AG09309 (cell line): Measurements from ENCODE around the gene ZNF580.

Experiments
- DNase-seq: peaks from one replicate; pipeline ENCODE4 v3.0.0-alpha.2; 2010; ENCODE audit warnings: low read depth
- H3K4me3 ChIP-seq: 2 replicates; pipeline ENCODE4 v1.5.1; 2011; ENCODE audit warnings: mild to moderate bottlenecking, low read depth, low read length, moderate library complexity; ENCODE audit not compliant: control insufficient read depth
- CTCF ChIP-seq: IDR thresholded peaks from 2 replicates; pipeline ENCODE4 v1.5.1; 2011; ENCODE audit warnings: mild to moderate bottlenecking, low read depth, low read length, inconsistent platforms; ENCODE audit not compliant: insufficient read depth, control insufficient read depth; ENCODE audit errors: missing control alignments

The ZNF580 gene

DNA sequence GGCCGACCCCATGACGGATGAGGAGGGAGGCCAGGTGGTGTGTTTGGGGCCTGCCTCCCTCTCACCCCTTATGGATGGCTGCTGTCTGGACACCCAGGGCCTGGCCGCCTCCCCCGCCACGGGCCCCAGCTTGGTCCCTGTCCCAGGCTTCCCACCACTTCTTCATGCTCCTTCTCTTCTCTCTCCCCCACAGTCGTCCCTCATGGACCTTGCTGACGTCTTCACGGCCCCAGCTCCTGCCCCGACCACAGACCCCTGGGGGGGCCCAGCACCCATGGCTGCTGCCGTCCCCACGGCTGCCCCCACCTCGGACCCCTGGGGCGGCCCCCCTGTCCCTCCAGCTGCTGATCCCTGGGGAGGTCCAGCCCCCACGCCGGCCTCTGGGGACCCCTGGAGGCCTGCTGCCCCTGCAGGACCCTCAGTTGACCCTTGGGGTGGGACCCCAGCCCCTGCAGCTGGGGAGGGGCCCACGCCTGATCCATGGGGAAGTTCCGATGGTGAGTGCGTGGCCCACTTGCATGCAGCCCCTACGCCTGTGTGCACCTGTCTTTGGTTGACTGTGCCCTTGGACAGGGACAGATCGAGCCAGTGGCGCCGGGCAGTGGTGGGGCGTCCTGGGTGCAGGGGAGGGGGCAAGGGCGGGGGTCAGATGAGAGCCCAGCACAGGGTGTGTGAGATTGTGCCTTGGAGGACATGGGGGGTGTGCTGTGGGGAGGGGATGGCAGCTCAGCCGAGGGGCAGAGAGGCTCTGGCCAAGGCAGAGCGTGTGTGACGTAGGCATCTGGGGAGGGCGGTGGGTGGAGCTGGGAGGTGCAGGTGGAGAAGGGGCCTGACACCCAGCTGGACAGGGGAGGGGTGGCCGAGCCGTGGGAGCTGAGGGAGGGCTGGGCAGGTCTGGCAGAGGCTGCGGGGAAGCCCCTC lies 51.0 kb downstream of the ZNF580 start:
- no peak for DNase-seq
- TF ChIP-seq CTCF: no peak
- no peak overlapping the region for H3K4me3 ChIP-seq

DNA sequence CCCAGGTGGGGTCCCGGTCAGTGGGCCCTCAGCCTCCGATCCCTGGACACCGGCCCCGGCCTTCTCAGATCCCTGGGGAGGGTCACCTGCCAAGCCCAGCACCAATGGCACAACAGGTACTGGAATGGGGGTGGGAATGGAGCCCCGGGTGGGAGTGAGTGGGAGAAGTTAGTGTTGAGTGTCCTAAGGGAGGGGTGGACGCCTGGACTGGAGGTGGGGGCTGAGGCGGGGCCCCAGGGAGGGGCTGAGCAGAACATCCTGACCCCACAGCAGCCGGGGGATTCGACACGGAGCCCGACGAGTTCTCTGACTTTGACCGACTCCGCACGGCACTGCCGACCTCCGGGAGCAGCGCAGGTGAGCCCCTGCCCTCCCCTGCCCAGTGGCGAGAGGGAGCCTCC lies 51.9 kb downstream of the ZNF580 start:
- DNase-seq: no peak
- H3K4me3 ChIP-seq: no peak overlapping the region
- no peak for TF ChIP-seq CTCF
